Uterus (tissue), 4 donors: ENCODE measurements around the gene USP47. TPM values are rescaled to one million over a fixed set of nuclear protein-coding genes. Genes with fewer than 3 reads are reported as not detected.

Experiments
- DNase-seq, 2 donors: peaks; one replicate each; pipeline ENCODE4 v3.0.0-alpha.2; 2019 to 2020
- H3K27ac ChIP-seq, 2 donors: fragments of 200-600 bp; sonication (generic); 1 replicate in 1 of 2; 2 replicates in 1 of 2; pipeline ENCODE4 v1.5.1; 2016 to 2018
- H3K27me3 ChIP-seq, 2 donors: fragments of 200-600 bp; sonication (generic); one replicate each; pipeline ENCODE4 v1.5.1; 2018 to 2019; ENCODE audit warnings: control low read depth in 1 of 2
- H3K36me3 ChIP-seq, 2 donors: fragments of 200-600 bp; sonication (generic); one replicate each; pipeline ENCODE4 v1.5.1; 2019; ENCODE audit warnings: control low read depth in 1 of 2
- H3K4me1 ChIP-seq, 2 donors: fragments of 200-600 bp; sonication (generic); one replicate each; pipeline ENCODE4 v1.5.1; 2018 to 2019; ENCODE audit warnings: control low read depth in 1 of 2
- H3K4me3 ChIP-seq, 2 donors: fragments of 200-600 bp; sonication (generic); 1 replicate in 1 of 2; 2 replicates in 1 of 2; pipeline ENCODE4 v1.5.1; 2018 to 2019; ENCODE audit warnings: mild to moderate bottlenecking in 1 of 2
- H3K9me3 ChIP-seq, 2 donors: fragments of 200-600 bp; sonication (generic); one replicate each; pipeline ENCODE4 v1.5.1; 2019; ENCODE audit warnings: control low read depth in 1 of 2
- CTCF ChIP-seq, 4 experiments: fragments of 200-600 bp in 2 of 4; fragments of 450-650 bp in 2 of 4; sonication (generic) in 2 of 4; IDR thresholded peaks; one replicate each; pipeline ENCODE4 v1.5.1; 2016 to 2019; ENCODE audit warnings: antibody characterized with exemption in 4 of 4, mild to moderate bottlenecking in 2 of 4, moderate library complexity in 1 of 4
- POLR2A ChIP-seq, 2 donors: fragments of 450-650 bp; IDR thresholded peaks; one replicate each; pipeline ENCODE4 v1.6.1; 2016; ENCODE audit warnings: antibody characterized with exemption in 2 of 2, mild to moderate bottlenecking in 1 of 2, moderate library complexity in 1 of 2
- intact Hi-C: fragments of 100-400 bp; cut with DNase I; formaldehyde crosslinking; loops from one replicate; pipeline ENCODE4 v1.15.1; 2023; ENCODE audit warnings: low total_unique reads
- total RNA-seq, 4 donors: library from RNA; depleted of rRNA in 3 of 4; stranded (reverse); fragments of >200 nt in 3 of 4; gene quantifications; one replicate each; pipeline versions ENCODE4 v1.1.0 to v1.2.4, GENCODE V29; 2014 to 2023
- donor health status: DM: yes; HTN: yes; CAD: no.

The USP47 gene
- total RNA-seq, 4 donors from 2014 or later, result 83.4 to 247 (median 146) TPM

GRCh38 chr11:11995601-11996000, 153.8 kb downstream of the USP47 start:
- intact Hi-C loops, result no loop called here
- Histone ChIP-seq H3K9me3 (no peaks in the 10 kb centered on the region), H3K36me3 (no peaks in the 10 kb centered on the region), H3K4me3 (no peak overlapping the region), H3K4me1 (no peaks in the 10 kb centered on the region), H3K27me3 (no peaks in the 10 kb centered on the region), H3K27ac (no peak overlapping the region)
- no peak for TF ChIP-seq CTCF (IDR thresholded peaks at IDR 0.05)
- no peak for TF ChIP-seq POLR2A (IDR thresholded peaks at IDR 0.05)
- no peak for DNase-seq

DNA sequence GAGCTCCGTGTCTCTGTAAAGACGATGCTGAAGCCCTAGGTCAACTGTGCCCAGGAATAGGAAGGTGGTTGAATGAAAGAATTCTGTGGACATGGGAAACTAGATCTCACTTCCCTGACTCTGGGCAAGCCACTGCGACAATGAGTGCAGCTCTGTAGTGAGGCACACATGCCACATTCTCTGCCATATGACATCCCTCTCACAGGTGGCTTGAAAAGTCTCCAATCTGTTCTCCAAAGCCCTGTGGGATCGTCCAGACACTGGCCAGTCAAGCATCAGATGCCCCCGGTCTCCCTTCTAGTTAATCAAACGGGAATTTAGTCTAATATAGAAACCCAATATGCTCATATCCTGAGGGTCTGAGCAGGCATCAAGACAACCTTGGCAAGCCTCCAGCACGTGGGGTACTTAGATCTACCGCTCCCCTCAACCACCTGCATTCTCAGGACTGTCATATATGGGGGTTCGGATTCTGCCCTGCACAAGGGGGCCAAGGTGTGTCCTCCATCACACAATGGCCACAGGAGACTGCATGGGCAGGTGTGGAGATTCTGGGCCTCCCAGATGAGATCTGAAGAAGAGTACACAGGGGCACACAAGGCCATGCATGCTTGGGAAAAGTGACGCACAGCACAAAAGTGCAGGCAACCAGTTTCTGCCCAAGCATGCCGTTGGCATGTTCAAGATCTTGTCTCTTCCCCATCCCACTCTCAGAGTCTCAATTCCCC, 154.7 kb downstream of the USP47 start:
- intact Hi-C loops, result no loop called here
- H3K4me3 ChIP-seq, result no peak overlapping the region
- no peaks in the 10 kb centered on the region for H3K4me1 ChIP-seq
- H3K27me3 ChIP-seq, result no peaks in the 10 kb centered on the region
- no peak for TF ChIP-seq CTCF (IDR thresholded peaks at IDR 0.05)
- no peak for TF ChIP-seq POLR2A (IDR thresholded peaks at IDR 0.05)
- DNase-seq, result no peak
- no peaks in the 10 kb centered on the region for H3K36me3 ChIP-seq
- no peaks in the 10 kb centered on the region for H3K9me3 ChIP-seq
- no peak overlapping the region for H3K27ac ChIP-seq

DNA sequence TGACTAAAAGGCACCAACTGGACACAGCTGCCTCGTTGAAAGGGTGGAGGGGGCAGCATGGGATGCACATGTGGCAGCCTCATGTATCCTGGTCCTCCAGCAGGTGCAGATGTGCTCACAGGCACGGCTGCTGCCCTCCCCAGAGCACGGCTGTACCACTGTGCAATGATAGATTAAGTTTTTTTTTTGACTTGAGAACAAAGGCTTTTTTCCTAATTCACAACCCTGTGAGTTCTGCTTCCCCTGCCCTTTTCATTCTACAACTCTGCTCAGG, 155.2 kb downstream of the USP47 start:
- Histone ChIP-seq H3K4me1 (no peaks in the 10 kb centered on the region), H3K36me3 (no peaks in the 10 kb centered on the region), H3K27me3 (no peaks in the 10 kb centered on the region), H3K9me3 (no peaks in the 10 kb centered on the region), H3K4me3 (no peak overlapping the region), H3K27ac (no peak overlapping the region)
- no peak for TF ChIP-seq CTCF (IDR thresholded peaks at IDR 0.05)
- no peak for TF ChIP-seq POLR2A (IDR thresholded peaks at IDR 0.05)
- no peak for DNase-seq
- intact Hi-C loops, result no loop called here

DNA sequence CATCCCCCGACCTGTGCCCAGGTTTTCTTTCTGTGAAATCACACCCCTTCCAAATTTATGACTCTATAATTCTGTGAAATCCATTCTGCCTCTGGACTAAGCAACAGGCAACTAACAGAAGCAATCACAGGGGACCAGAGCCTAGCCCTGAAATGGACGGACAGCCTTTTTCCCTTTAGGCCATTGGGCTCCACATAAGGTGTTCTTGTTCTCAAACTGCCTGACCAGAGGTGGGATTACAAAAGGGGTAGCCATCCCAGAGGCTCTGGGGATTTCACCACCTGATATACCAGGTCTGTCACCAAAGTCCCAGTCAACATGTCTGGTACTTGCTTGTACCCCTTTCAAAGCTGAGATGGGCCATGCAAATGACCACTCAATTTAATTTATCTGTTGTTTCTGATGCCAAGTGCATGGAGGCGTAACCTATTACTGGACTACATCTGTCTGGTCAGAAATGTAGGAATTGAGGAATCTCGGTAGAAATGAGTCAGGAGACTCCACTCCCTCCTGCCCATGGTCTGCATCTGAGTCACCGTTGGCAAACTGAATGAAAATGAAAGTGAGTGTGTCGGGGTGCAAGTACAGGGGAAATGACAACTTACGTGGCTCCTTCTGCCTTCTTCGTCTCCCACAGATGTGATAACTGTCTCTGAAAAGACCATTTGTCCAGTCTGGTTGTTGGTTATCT, 156.5 kb downstream of the USP47 start:
- no peak overlapping the region for H3K27ac ChIP-seq
- TF ChIP-seq CTCF (IDR thresholded peaks at IDR 0.05), result no peak
- TF ChIP-seq POLR2A (IDR thresholded peaks at IDR 0.05), result no peak
- no peaks in the 10 kb centered on the region for H3K4me1 ChIP-seq
- no peak for DNase-seq
- no peaks in the 10 kb centered on the region for H3K36me3 ChIP-seq
- no peak overlapping the region for H3K4me3 ChIP-seq
- intact Hi-C loops, result no loop called here
- no peaks in the 10 kb centered on the region for H3K9me3 ChIP-seq
- H3K27me3 ChIP-seq, result no peaks in the 10 kb centered on the region

- no peak for DNase-seq
- no peaks in the 10 kb centered on the region for H3K27me3 ChIP-seq
- intact Hi-C loops, result no loop called here
- no peaks in the 10 kb centered on the region for H3K9me3 ChIP-seq
- no peaks in the 10 kb centered on the region for H3K36me3 ChIP-seq
- no peak overlapping the region for H3K4me3 ChIP-seq
- TF ChIP-seq CTCF (IDR thresholded peaks at IDR 0.05) (no peak), POLR2A (IDR thresholded peaks at IDR 0.05) (no peak)
- H3K27ac ChIP-seq, result no peak overlapping the region
- H3K4me1 ChIP-seq, result no peaks in the 10 kb centered on the region
Observed at GRCh38 chr11:12001186-12001585, 159.4 kb downstream of the USP47 start.
